ENCODE results near the gene NNT. TPM values are rescaled to one million over a fixed set of nuclear protein-coding genes. Genes with fewer than 3 reads are reported as not detected.
A peak's percentile ranks its signal among the peaks of the same experiment; 100 is the strongest.

Gene NNT
- total and polyA plus RNA-seq, 9 of the 15 experiments (the other 6 are each of a cell fraction or from before 2014, with no cell fraction given) = 21.9 to 68.6 (median 42.2) TPM

GRCh38 chr5:43561356-43561755, 41.6 kb upstream of the NNT start (continued):
- no peak for TF ChIP-seq SPI1 (IDR thresholded peaks at IDR 0.05; ENCODE audit: borderline replicate concordance, low read depth, low read length)
- no peak for TF ChIP-seq PTBP1 (IDR thresholded peaks at IDR 0.05; ENCODE audit: low read depth, low read length)

- in situ Hi-C loops (cut with MboI) (no loop called here), intact Hi-C loops (cut with micrococcal nuclease) (no loop called here)
- POLR2A ChIA-PET = no interaction called here
- Histone ChIP-seq H3K4me1 (replicated peaks in 1 of 2; ENCODE audit: control insufficient read depth in 2 of 2, insufficient read depth in 2 of 2, low read length in 2 of 2) (peaks cover 0 to 6% of the 10 kb centered on the region in 2 experiments; a peak in 1 of 5 replicates), H3K27ac (ENCODE audit: extremely low read depth, low read depth, low read length) (no peak overlapping the region), H3K9me1 (ENCODE audit: control insufficient read depth, insufficient read depth, low read length) (no peaks in the 10 kb centered on the region), H3K9ac (ENCODE audit: insufficient read depth in 1 of 2, low read depth in 2 of 2, low read length in 2 of 2) (no peak overlapping the region), H4K20me1 (replicated peaks; ENCODE audit: control insufficient read depth, insufficient read depth, low read length) (no peaks in the 10 kb centered on the region), H2AFZ (ENCODE audit: low read depth, low read length) (peak overlapping the region; percentile 21; the same call in 1 of the 2 replicates), H3K27me3 (ENCODE audit: control insufficient read depth in 2 of 2, insufficient read depth in 2 of 2, low read length in 2 of 2) (no peaks in the 10 kb centered on the region), H3K4me3 (no peak overlapping the region), H3K79me2 (ENCODE audit: control insufficient read depth, insufficient read depth, low read length) (no peaks in the 10 kb centered on the region), H3K9me3 (replicated peaks; ENCODE audit: control insufficient read depth, insufficient read depth, low read depth, low read length) (no peaks in the 10 kb centered on the region), H3K36me3 (ENCODE audit: control insufficient read depth, insufficient read depth, low read length) (no peaks in the 10 kb centered on the region), H3K4me2 (ENCODE audit: insufficient read depth, low read length) (no peak overlapping the region)
- DNase-seq (ENCODE audit: extremely low read depth in 1 of 4, low spot score in 3 of 4) (no peak), ATAC-seq (no peak), FAIRE-seq (no peak)
- WGBS (ENCODE audit: insufficient coverage, low coverage, missing lambda C conversion rate) = 46% methylated on average over 3 of the region's 3 CpGs
- CTCF ChIA-PET (ENCODE audit: low intra/inter-chr PET ratio) = no interaction called here
- no TSS peak for BruUV-seq (replicated peaks)
- TF ChIP-seq ZNF512 (tag; IDR thresholded peaks at IDR 0.05) (no peak), HDAC1 (IDR thresholded peaks at IDR 0.05) (no peak), CREB1 (IDR thresholded peaks at IDR 0.05) (no peak), CREB1 (CRISPR knock-in tag; IDR thresholded peaks at IDR 0.05) (no peak), GABPB1 (CRISPR knock-in tag; IDR thresholded peaks at IDR 0.05) (no peak), HEY1 (CRISPR knock-in tag; IDR thresholded peaks at IDR 0.05; ENCODE audit: borderline replicate concordance) (no peak), HDAC2 (IDR thresholded peaks at IDR 0.05) (no peak), BDP1 (IDR thresholded peaks at IDR 0.05; ENCODE audit: insufficient read depth, insufficient read length) (no peak), ELF2 (CRISPR knock-in tag; IDR thresholded peaks at IDR 0.05) (no peak), GATA2 (CRISPR knock-in tag; IDR thresholded peaks at IDR 0.05) (no peak), RNF219 (CRISPR knock-in tag; IDR thresholded peaks at IDR 0.05) (no peak), YY1 (IDR thresholded peaks at IDR 0.05; ENCODE audit: borderline replicate concordance in 1 of 3, control insufficient read depth in 1 of 3, extremely low read depth in 1 of 3, insufficient read depth in 3 of 3, insufficient read length in 1 of 3, insufficient replicate concordance in 2 of 3, low read depth in 1 of 3, low read length in 2 of 3) (no peak), ZNF766 (CRISPR knock-in tag; conservative IDR thresholded peaks at IDR 0.05) (no peak), FOXP4 (CRISPR knock-in tag; IDR thresholded peaks at IDR 0.05; ENCODE audit: borderline replicate concordance) (no peak), ZBTB8A (IDR thresholded peaks at IDR 0.05; ENCODE audit: partially characterized antibody) (no peak)
These were observed 39.7 kb upstream of the NNT start for GRCh38 chr5:43563321-43563720.

Data from K562 (cell line).